HG03457 (cell line): ENCODE measurements around the gene NR4A2.
A peak's percentile ranks its signal among the peaks of the same experiment; 100 is the strongest.
"Not testable (repeated sequence)": the region's sequence is repeated elsewhere in the genome, so short reads cannot be mapped to it uniquely, and the experiment has no call there.

Source experiments
- ATAC-seq: cut with Tn5 transposase; IDR thresholded peaks from one replicate; pipeline ENCODE4 v1.9.1; 2021; ENCODE audit warnings: moderate number of reproducible peaks; ENCODE audit not compliant: unreplicated experiment

Gene NR4A2

DNA sequence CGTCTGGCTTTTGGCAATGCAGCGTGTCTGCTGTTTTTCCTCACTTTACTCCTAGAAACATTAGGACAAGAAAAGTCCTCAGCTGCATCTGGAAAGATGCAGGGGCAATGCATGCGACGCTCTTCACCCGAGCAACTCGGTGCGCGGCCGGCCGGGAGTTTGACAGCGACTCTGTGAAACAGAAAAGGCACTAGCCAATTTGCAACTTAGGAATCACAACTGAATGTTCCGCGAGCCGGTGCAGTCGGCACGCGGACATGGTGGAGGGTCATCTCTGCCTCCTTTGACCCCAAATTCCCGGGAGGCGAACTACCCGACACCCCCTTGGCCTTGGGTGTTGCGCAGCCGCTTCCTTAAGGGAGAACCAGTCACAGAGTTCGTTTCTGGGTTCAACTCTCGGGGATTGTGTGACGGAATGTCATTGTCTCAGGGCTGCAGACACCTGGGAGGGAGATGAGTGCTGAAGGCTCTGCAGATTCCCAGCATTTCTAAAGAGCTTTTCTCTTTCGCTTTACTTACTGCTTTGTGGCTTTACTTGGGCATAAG, 9.8 kb downstream of the NR4A2 start:
- peak; percentile 20 for ATAC-seq

DNA sequence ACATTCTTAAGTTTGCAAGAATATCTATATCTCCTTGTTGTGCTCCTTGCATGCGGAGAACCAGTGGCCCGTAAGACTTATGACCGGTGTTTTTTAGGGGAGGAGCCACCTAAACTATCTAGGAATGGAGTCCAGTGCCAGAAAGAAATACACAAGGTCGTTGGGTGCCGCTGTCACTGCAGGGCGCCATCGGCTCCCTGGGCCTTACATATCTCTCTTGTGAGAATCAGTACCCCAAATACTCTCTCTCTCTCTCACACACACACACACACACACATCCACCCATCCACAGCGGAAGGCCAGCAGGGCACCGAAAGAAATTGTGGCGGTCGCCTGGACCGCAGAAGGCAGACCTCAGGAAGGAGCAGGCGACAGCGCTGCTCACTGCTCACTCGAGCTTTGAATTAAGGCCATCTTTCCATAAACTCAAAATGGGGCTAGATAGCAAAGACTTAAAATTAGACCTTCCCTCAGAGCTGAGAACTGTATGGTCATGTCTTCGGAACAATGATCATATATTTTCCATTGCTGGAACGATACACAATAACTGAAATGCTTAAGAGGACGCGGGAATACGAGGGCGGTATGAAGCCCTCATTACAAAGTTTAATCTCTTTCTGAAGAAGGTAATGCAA, 10.4 kb downstream of the NR4A2 start:
- ATAC-seq = peak; percentile 69

DNA sequence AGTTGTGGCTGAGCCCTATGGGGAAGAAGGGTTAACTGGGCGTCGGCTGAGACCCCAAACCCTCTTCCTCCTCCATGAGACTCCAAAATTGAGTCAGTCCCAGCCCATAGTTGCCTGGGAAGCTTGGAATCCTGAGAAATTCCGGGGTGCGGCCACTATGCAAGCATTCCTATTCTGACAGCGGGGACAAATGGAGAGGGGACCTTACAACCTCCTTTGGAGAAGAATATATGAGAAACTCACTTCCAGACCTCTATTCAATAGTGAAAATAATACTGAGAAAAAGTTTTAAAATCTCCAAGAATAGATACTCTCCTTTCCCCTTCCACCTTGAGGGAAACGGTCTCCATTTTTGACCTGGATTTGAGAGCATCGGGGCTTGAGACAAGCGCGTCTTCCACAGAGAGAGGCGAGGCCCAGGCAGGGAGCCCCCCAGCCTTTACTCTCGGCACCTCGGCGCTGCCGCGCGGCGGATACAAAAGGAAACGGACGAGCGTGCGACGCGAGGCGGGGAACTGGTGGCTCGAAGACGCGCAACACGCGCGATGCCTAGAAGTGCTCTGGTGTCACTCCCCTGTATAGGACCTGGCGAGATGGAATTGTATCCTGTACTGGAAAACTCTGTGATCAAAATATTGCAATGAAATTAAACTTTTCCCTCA, 11.1 kb downstream of the NR4A2 start:
- ATAC-seq = no peak

DNA sequence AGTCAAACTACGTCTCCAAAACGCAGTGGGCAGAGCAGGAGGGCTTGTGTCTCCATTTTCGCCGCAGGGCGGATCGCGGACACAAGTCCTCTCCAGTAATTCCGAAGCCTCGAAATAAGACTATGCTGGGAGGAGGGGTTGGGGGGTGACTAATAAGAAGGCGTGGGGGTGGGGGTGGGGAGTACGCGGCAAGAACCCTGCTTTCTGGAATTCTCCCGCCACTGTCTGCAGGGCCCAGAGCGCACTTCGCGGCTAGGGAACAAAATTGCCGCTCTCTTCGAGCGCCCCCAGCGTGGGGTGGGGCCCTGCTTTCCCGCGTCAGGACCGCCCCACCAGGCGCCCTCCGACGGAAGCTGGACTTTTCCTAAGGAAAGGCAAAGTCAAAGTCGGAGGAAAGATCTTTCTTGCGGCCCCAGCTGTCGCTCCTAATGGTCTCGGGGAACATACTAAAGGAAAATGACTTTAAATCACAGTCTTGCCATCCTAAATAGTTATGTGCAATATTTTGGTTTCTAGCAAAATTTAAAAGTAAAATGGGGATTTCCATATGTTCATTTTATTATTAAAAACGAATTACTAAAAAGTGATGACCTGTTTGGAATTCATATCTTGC, 11.9 kb downstream of the NR4A2 start:
- ATAC-seq = no peak

DNA sequence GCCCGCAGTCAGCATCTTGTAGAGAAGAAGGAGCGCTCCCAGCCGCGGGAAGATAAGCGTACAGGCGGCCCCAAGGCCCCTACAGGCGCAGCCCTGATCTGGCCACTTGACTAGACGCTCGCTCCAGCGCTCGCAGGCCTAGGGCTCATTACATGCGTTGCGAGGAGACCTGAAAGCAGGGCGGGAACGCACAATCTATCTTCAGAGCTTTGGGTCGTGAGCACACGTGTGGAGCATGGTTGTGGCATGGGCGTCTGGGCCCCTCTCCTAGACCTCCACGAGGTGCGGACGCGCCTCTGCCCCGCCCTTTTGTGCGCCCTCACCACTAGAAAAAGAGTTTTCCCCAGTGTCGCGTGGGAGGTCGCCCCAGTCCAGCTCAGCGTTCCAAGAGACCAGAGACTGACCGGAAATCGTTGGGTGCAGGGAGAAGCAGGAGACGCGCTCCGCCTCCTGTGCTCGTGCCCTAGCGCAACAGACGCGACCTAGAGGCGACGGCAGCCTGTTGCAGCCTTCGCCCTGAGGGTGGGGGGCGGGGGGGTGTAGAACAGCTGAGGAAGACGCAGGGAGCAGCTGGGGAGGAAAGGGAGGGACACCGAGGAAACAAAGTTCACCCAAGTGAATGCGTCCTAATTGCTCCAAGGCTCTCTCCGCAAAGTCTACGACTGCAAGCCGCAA, 12.6 kb downstream of the NR4A2 start:
- no peak for ATAC-seq

DNA sequence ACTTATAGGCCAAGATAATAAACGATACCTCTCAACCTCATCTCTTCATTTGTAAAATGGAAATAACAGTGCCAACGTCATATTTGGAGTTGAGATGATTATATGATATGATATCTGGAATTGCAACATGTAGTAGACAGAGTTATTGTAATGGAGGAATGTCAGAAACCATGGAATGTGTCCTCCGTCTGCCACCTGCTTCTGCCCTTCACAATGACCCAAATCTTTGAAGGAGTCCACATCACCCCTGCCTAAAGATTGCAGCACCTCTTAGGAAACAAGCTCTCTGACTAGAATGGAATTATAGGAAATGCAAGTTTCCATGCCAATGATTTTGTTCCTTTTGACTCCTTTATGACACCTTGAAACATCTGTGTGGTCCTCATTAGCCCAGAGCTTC, 14.9 kb downstream of the NR4A2 start:
- ATAC-seq = no peak

DNA sequence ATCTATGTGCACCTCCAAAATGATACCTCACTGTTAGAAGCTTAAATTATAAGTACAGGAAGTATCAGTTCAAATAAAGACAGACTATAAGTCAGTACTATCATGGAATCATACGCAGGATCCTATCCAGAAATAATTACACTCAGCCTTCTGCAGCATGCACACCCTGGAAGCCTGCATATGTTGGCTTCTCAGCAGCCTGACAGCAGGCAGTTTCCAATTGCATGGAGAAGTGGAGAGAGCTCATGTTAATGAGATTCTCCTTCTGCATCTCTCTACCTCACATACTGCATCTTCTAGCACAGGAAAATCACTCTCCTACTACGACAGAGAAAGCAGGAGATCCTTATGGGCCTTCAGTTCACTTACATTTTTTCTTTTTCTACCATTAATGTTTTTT, 20.5 kb downstream of the NR4A2 start:
- ATAC-seq = no peak

DNA sequence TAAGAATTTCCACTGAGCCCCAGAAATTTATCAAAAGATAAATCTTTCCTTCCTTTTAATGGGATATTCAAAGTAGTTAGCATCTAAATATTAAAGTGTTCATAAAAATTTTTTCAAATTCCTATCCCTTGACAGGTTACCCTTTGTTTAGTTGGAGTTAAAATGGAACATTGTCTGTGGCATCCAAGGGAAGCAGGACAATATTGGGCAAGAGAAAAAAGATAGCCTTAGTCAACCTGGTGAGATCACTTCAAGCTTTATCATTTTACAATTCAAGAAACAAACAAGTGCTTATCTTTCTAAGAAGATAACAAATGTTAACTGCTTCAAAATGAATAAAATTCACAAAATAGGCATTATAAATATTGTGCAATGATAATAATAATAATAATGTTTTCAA, 21.7 kb downstream of the NR4A2 start:
- no peak for ATAC-seq

DNA sequence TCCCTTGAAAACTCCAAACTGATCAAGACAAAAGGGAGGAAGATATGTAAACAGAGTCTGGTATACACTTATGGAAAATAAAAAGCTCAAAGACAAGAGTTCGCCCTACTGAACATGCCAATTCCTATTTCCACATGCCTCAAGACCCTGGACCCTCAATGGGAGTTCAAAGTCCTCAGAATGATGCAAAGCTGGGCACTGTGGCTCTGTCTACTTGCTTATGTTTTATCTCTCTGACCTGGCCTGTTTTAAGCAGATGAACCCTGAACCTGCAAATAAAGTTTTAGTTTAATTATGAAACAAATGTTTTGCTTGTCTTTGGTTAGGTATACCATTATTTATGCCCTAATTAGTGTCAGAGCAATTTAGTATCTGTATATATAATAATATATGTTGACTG, 22.6 kb downstream of the NR4A2 start:
- no peak for ATAC-seq

DNA sequence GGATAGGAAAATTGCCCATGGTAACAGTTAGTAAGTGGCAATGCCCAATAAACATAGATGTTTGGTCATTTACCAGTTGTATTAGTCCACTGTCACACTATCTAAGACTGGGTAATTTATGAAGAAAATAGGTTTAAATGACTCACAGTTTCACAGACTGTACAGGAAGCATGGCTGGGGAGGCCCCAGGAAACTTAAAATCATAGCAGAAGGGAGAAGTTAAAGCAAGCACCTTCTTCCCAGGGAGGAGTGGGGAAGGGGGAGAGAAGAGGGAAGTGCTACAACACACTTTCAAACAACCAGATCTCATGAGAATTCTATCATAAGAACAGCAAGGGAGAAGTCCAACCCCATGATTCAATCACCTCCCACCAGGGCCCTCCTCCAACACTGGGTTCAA, 23.4 kb downstream of the NR4A2 start:
- ATAC-seq = peak; percentile 64

DNA sequence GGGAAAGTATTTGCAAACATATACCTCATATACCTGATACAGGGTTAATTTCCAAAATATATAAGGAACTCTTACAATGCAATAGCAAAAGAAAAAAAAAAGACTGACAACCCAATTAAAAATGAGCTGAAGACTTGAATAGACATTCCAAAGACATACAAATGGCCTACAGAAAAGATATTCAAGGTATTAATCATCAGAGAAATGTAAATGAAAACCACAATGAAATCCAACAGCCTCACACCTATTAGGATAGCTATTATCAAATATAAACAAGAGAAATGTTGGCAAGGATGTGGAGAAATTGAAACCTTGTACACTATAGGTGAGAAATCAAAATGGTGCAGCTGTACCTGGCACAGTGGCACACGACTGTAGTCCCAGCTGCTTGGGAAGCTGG, 25.7 kb downstream of the NR4A2 start:
- no peak for ATAC-seq

DNA sequence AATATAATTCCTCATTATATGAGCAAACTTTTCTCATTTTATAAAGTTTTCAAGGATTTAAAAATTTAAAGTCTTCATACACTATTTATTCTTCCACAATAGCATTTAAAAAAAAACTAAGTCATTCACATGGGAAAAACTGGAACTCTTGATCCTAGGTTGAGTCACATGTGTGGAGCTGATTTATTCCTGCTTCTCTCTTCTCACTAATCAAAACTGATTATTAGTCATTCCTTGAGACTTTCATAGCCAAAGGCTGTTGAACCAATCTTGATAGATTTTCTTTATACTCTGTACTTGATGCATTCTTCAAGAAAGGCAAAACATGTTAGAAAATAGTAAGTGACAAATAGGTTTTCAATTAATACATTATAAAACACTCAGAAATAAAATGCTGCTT, 27.4 kb downstream of the NR4A2 start:
- ATAC-seq = no peak

DNA sequence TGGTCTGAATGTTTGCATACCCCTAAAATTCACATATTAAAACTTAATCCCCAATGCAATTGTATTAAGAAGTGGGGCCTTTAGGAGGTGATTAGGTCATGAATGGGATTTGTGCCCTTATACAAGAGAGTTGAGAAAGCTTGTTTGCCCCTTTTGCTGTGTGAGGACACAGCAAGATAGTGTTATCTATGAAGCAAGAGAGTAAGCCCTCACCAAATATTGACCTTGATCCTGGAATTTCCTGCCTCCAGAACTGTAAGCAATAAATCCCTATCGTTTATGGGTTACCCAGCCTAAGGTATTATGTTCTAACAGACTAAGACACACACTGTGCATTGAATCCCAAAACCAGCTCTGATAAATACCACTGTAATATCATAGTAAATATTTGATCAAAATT, 32.2 kb downstream of the NR4A2 start:
- ATAC-seq = no peak

DNA sequence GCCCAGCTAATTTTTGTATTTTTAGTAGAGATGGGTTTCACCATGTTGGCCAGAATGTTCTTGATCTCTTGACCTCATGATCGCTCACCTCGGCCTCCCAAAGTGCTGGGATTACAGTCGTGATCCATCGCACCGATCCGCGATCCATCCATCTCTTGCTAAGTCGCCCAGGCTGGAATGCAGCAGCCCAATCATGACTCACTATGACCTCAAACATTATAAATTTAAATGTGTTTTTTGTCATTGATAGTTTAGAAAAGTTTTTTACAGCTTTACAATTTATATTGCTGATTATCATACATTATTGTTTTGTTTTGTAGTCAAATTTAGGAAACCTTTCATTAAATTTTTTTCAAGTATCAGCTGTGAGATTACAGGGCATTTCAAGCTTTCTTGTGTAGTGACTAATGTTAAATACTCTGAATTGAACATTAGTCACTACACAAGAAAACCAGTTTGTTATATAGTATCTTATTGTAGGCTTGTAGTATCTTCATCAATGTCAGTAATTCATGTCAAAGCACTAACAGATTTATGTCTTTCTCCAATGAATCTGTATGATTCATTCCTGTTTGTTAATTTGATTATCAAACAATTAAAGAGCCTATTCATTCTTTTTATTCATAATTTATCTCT, 37.5 kb downstream of the NR4A2 start:
- ATAC-seq = no peak

DNA sequence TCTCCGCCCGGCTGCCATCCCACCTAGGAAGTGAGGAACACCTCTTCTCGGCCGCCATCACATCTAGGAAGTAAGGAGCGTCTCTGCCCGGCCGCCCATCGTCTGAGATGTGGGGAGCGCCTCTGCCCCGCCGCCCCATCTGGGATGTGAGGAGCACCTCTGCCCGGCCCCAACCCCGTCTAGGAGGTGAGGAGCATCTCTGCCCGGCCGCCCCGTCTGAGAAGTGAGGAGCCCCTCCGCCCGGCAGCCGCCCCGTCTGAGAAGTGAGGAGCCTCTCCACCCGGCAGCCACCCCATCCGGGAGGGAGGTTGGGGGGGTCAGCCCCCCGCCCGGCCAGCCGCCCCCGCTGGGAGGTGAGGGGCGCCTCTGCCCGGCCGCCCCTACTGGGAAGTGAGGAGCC, 39.1 kb downstream of the NR4A2 start:
- not testable (repeated sequence) for ATAC-seq

DNA sequence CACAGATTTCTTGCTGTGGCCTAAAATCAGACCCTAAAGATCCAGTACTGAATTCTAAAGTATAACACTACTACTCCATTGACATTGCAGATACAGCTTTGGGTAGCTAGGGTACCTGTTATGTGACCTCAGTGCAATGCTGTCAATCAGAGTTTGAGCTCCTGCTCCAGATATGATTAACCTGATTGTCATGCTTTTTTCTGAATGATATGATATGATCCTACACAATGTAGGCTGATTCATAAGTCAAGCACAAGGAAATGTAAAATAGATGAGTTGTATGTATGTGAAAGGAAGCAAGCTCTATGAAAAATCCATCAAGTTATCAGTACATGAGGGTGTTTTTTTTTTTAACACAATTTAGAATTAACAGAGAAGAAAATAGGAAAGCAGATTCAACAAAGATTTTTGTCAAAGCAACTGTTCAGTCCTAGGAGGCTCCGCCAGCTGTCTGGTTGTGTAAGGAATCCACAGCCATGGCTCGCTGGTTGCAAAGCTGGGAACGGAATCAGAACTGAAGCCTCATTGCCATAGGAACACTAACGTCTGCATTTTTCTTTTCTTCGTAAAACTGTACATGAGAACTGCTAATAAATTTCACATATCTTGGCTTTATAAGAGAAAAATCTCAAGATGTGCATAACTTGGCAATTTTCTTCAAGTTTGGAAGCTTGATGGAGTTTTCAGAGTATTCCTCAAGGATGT, 52.9 kb downstream of the NR4A2 start:
- no peak for ATAC-seq
